ENCODE data around the gene MIS18A.

DNA sequence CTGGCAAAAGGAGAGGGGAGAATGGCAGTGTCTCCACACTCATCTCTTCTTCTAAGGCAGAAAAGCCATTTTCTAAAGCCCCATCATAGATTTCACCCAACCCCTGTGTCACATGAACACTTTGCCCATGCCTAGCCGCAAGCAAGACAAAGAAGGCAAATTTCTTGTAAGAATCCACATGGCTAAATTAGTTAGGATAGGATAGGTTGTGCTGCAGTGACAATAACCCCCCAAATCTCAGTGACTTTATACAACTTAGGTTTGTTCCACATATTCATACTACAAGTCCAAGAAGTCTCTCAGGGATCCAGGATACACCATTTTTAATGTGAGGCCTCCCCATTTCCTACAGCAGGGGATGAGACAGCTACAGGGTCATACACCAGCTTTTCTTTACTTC is 40.8 kb downstream of the MIS18A start:
- TF ChIP-seq, protein P1, sequence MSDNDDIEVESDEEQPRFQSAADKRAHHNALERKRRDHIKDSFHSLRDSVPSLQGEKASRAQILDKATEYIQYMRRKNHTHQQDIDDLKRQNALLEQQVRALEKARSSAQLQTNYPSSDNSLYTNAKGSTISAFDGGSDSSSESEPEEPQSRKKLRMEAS (IDR thresholded peaks at IDR 0.05), result no peak
- TF ChIP-seq TEAD4 (IDR thresholded peaks at IDR 0.05) (no peak), CREB1 (IDR thresholded peaks at IDR 0.05; ENCODE audit: low read depth) (no peak), ZBTB7A (IDR thresholded peaks at IDR 0.05; ENCODE audit: low read depth) (no peak), TCF12 (IDR thresholded peaks at IDR 0.05; ENCODE audit: low read depth) (no peak), RAD21 (IDR thresholded peaks at IDR 0.05; ENCODE audit: low read depth) (no peak), EP300 (IDR thresholded peaks at IDR 0.05; ENCODE audit: borderline replicate concordance) (no peak), YY1 (IDR thresholded peaks at IDR 0.05; ENCODE audit: low read depth) (no peak), TAF1 (IDR thresholded peaks at IDR 0.05; ENCODE audit: low read depth) (no peak), FOXM1 (IDR thresholded peaks at IDR 0.05; ENCODE audit: borderline replicate concordance, low read depth) (no peak), CEBPB (IDR thresholded peaks at IDR 0.05) (no peak), NFIC (IDR thresholded peaks at IDR 0.05) (no peak)
- TF ChIP-seq, protein P2, sequence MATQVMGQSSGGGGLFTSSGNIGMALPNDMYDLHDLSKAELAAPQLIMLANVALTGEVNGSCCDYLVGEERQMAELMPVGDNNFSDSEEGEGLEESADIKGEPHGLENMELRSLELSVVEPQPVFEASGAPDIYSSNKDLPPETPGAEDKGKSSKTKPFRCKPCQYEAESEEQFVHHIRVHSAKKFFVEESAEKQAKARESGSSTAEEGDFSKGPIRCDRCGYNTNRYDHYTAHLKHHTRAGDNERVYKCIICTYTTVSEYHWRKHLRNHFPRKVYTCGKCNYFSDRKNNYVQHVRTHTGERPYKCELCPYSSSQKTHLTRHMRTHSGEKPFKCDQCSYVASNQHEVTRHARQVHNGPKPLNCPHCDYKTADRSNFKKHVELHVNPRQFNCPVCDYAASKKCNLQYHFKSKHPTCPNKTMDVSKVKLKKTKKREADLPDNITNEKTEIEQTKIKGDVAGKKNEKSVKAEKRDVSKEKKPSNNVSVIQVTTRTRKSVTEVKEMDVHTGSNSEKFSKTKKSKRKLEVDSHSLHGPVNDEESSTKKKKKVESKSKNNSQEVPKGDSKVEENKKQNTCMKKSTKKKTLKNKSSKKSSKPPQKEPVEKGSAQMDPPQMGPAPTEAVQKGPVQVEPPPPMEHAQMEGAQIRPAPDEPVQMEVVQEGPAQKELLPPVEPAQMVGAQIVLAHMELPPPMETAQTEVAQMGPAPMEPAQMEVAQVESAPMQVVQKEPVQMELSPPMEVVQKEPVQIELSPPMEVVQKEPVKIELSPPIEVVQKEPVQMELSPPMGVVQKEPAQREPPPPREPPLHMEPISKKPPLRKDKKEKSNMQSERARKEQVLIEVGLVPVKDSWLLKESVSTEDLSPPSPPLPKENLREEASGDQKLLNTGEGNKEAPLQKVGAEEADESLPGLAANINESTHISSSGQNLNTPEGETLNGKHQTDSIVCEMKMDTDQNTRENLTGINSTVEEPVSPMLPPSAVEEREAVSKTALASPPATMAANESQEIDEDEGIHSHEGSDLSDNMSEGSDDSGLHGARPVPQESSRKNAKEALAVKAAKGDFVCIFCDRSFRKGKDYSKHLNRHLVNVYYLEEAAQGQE (IDR thresholded peaks at IDR 0.05; ENCODE audit: low read depth), result no peak
